Liver (tissue), 9 donors: Measurements from ENCODE around the gene MPDZ. TPM values are rescaled to one million over a fixed set of nuclear protein-coding genes. Genes with fewer than 3 reads are reported as not detected.

ENCODE experiments used
- DNase-seq: peaks from one replicate; pipeline ENCODE4 v3.0.0-alpha.2; 2017; ENCODE audit warnings: low spot score
- H3K27ac ChIP-seq, 2 donors: one replicate each; pipeline ENCODE4 v1.7.0; 2013; ENCODE audit warnings: inconsistent platforms in 2 of 2, low read length in 2 of 2, control low read depth in 1 of 2, low read depth in 1 of 2, mild to moderate bottlenecking in 1 of 2
- H3K27me3 ChIP-seq, 4 donors: one replicate each; pipeline versions ENCODE4 v1.6.1 to v1.7.0; 2013; ENCODE audit warnings: low read length in 3 of 4, inconsistent platforms in 1 of 4, mild to moderate bottlenecking in 1 of 4, moderate library complexity in 1 of 4; ENCODE audit not compliant: control insufficient read depth in 4 of 4, insufficient read depth in 4 of 4
- H3K36me3 ChIP-seq, 4 donors: one replicate each; pipeline versions ENCODE4 v1.6.1 to v1.7.0; 2013; ENCODE audit warnings: low read length in 3 of 4, mild to moderate bottlenecking in 3 of 4, low read depth in 1 of 4, moderate library complexity in 1 of 4; ENCODE audit not compliant: control insufficient read depth in 4 of 4, insufficient read depth in 3 of 4
- H3K4me1 ChIP-seq, 4 donors: one replicate each; pipeline versions ENCODE4 v1.6.1 to v1.7.0; 2013; ENCODE audit warnings: low read length in 3 of 4, mild to moderate bottlenecking in 3 of 4, moderate library complexity in 1 of 4; ENCODE audit not compliant: control insufficient read depth in 4 of 4, insufficient read depth in 4 of 4
- H3K4me3 ChIP-seq, 3 donors: one replicate each; pipeline versions ENCODE4 v1.6.1 to v1.7.0; 2013; ENCODE audit warnings: low read length in 3 of 3, control low read depth in 1 of 3, low read depth in 1 of 3, mild to moderate bottlenecking in 1 of 3
- H3K9ac ChIP-seq, 2 donors: one replicate each; pipeline ENCODE4 v1.7.0; 2013; ENCODE audit warnings: low read length in 2 of 2, mild to moderate bottlenecking in 2 of 2, moderate library complexity in 2 of 2, control low read depth in 1 of 2, low read depth in 1 of 2
- H3K9me3 ChIP-seq, 4 donors: one replicate each; pipeline versions ENCODE4 v1.6.1 to v1.7.0; 2013; ENCODE audit warnings: low read length in 3 of 4; ENCODE audit not compliant: control insufficient read depth in 4 of 4
- ATF3 ChIP-seq: IDR thresholded peaks from 2 replicates; pipeline ENCODE4 v1.6.1; 2016; ENCODE audit warnings: antibody characterized with exemption
- CTCF ChIP-seq: fragments of 150-350 bp; IDR thresholded peaks from 2 replicates; pipeline ENCODE4 v1.5.1; 2017; ENCODE audit warnings: improper control_type of control experiment, low read depth, low read length; ENCODE audit not compliant: missing input control
- EGR1 ChIP-seq, 2 donors: IDR thresholded peaks; 2 replicates each; pipeline ENCODE4 v1.6.1; 2016 to 2018; ENCODE audit warnings: antibody characterized with exemption in 2 of 2, low read depth in 2 of 2
- FOXA1 ChIP-seq: IDR thresholded peaks from 2 replicates; pipeline ENCODE4 v1.6.1; 2016; ENCODE audit warnings: antibody characterized with exemption
- FOXA2 ChIP-seq: IDR thresholded peaks from 2 replicates; pipeline ENCODE4 v1.6.1; 2016; ENCODE audit warnings: antibody characterized with exemption
- GABPA ChIP-seq, 2 donors: IDR thresholded peaks in 1 of 2; conservative IDR thresholded peaks in 1 of 2; 2 replicates each; pipeline ENCODE4 v1.6.1; 2016; ENCODE audit warnings: antibody characterized with exemption in 2 of 2, mild to moderate bottlenecking in 1 of 2, moderate library complexity in 1 of 2
- HNF4A ChIP-seq, 2 donors: conservative IDR thresholded peaks; 2 replicates each; pipeline ENCODE4 v1.6.1; 2016; ENCODE audit warnings: antibody characterized with exemption in 2 of 2, mild to moderate bottlenecking in 2 of 2
- HNF4G ChIP-seq: IDR thresholded peaks from 2 replicates; pipeline ENCODE4 v1.6.1; 2016; ENCODE audit warnings: antibody characterized with exemption
- JUND ChIP-seq, 2 donors: IDR thresholded peaks; 2 replicates each; pipeline ENCODE4 v1.6.1; 2016; ENCODE audit warnings: antibody characterized with exemption in 2 of 2
- MAX ChIP-seq: IDR thresholded peaks from 2 replicates; pipeline ENCODE4 v1.6.1; 2016; ENCODE audit warnings: antibody characterized with exemption
- NR2F2 ChIP-seq: IDR thresholded peaks from 2 replicates; pipeline ENCODE4 v1.6.1; 2016; ENCODE audit warnings: antibody characterized with exemption
- RAD21 ChIP-seq, 2 donors: IDR thresholded peaks; 2 replicates each; pipeline ENCODE4 v1.6.1; 2016; ENCODE audit warnings: antibody characterized with exemption in 2 of 2, mild to moderate bottlenecking in 2 of 2
- REST ChIP-seq: IDR thresholded peaks from 2 replicates; pipeline ENCODE4 v1.6.1; 2016; ENCODE audit warnings: antibody characterized with exemption, mild to moderate bottlenecking
- RXRA ChIP-seq, 2 donors: IDR thresholded peaks; 2 replicates each; pipeline ENCODE4 v1.6.1; 2017 to 2018; ENCODE audit warnings: antibody characterized with exemption in 2 of 2, mild to moderate bottlenecking in 1 of 2
- SP1 ChIP-seq: IDR thresholded peaks from 2 replicates; pipeline ENCODE4 v1.6.1; 2018; ENCODE audit warnings: antibody characterized with exemption, mild to moderate bottlenecking
- TAF1 ChIP-seq: conservative IDR thresholded peaks from 2 replicates; pipeline ENCODE4 v1.6.1; 2016; ENCODE audit warnings: antibody characterized with exemption, mild to moderate bottlenecking
- YY1 ChIP-seq: IDR thresholded peaks from 2 replicates; pipeline ENCODE4 v1.6.1; 2016; ENCODE audit warnings: antibody characterized with exemption, mild to moderate bottlenecking
- ZBTB33 ChIP-seq: IDR thresholded peaks from 2 replicates; pipeline ENCODE4 v1.6.1; 2016; ENCODE audit warnings: antibody characterized with exemption
- WGBS: extraction: QIAGEN DNeasy Blood & Tissue Kit; methylation state at CpG from one replicate; pipeline ENCODE4 v1.1.7; 2013; 5-methylcytosine and 5-hydroxymethylcytosine counted together
- polyA plus RNA-seq, 2 donors: library from polyadenylated mRNA; stranded (reverse) in 1 of 2; unstranded in 1 of 2; fragments of 200-250 nt in 1 of 2; fragments of >200 nt in 1 of 2; fragmentation: Nextera tagmentation in 1 of 2; extraction: Ambion mirVana in 1 of 2; gene quantifications; one replicate each; pipeline versions ENCODE4 v1.2.1 to v1.2.3, GENCODE V29; 2013 to 2015
- total RNA-seq, 2 donors: library from RNA; depleted of rRNA; stranded (reverse); fragments of >200 nt; gene quantifications; one replicate each; pipeline ENCODE4 v1.2.3, GENCODE V29; 2014
- donor health status: healthy.
- donor health status: healthy.
- donor health status: healthy.
- donor health status: healthy.
- donor health status: healthy.

MPDZ gene
- total and polyA plus RNA-seq, 4 donors = 20.3 to 71.2 (median 30.2) TPM

- H3K27me3 ChIP-seq = no peaks in the 10 kb centered on the region
- H3K27ac ChIP-seq = no peak overlapping the region
- no peak overlapping the region for H3K4me3 ChIP-seq
- no peak for DNase-seq
- H3K36me3 ChIP-seq = peaks cover 0 to 3% (median 0%) of the 10 kb centered on the region in 4 donors
- peaks cover 0 to 13% (median 9%) of the 10 kb centered on the region in 4 donors for H3K4me1 ChIP-seq
- 33% methylated on average over 3 of the region's 3 CpGs for WGBS
- TF ChIP-seq RXRA (IDR thresholded peaks at IDR 0.05) (peak in 1 of 2 donors; percentile 11), NR2F2 (no peak), ZBTB33 (no peak), SP1 (no peak), RAD21 (IDR thresholded peaks at IDR 0.05) (peak; percentile 52 to 65), CTCF (no peak), HNF4A (conservative IDR thresholded peaks at IDR 0.05) (peak; percentile 21 to 29), TAF1 (no peak)
- no peak overlapping the region for H3K9ac ChIP-seq
- H3K9me3 ChIP-seq = no peaks in the 10 kb centered on the region
These were observed 73.7 kb downstream of the MPDZ start for GRCh38 chr9:13205824-13206223.

- TF ChIP-seq HNF4A (conservative IDR thresholded peaks at IDR 0.05) (peak; percentile 98), SP1 (peak; percentile 93), ATF3 (peak; percentile 89), NR2F2 (peak; percentile 72), EGR1 (IDR thresholded peaks at IDR 0.05; ENCODE audit: low read depth in 2 of 2) (no peak), YY1 (peak; percentile 61), MAX (peak; percentile 88), HNF4G (peak; percentile 87), CTCF (no peak), GABPA (IDR thresholded peaks at IDR 0.05 in 1 of 2, conservative IDR thresholded peaks at IDR 0.05 in 1 of 2) (peak in 1 of 2 donors; percentile 45), ZBTB33 (peak; percentile 71), JUND (IDR thresholded peaks at IDR 0.05) (peak; percentile 75 to 93), RXRA (IDR thresholded peaks at IDR 0.05) (peak; percentile 98), REST (peak; percentile 67), RAD21 (IDR thresholded peaks at IDR 0.05) (peak; percentile 59 to 66), FOXA1 (peak; percentile 38), FOXA2 (peak; percentile 33), TAF1 (no peak)
- peaks cover 0 to 2% (median under 1%) of the 10 kb centered on the region in 4 donors for H3K36me3 ChIP-seq
- peak; percentile 35 for DNase-seq
- H3K4me3 ChIP-seq = no peak overlapping the region
- H3K27ac ChIP-seq = peak overlapping the region; percentile 48 to 61
- H3K27me3 ChIP-seq = no peaks in the 10 kb centered on the region
- 34% methylated on average over 4 of the region's 4 CpGs for WGBS
- H3K9ac ChIP-seq = no peak overlapping the region
- H3K9me3 ChIP-seq = no peaks in the 10 kb centered on the region
- H3K4me1 ChIP-seq = peaks cover 0 to 30% (median 7%) of the 10 kb centered on the region in 4 donors
These were observed 89.5 kb downstream of the MPDZ start for GRCh38 chr9:13190040-13190439.
